ENCODE data around the gene ZDHHC4. TPM values are rescaled to one million over a fixed set of nuclear protein-coding genes. Genes with fewer than 3 reads are reported as not detected.
A peak's percentile ranks its signal among the peaks of the same experiment; 100 is the strongest.

The ZDHHC4 gene
- total and polyA plus RNA-seq, 2 of the 13 experiments (the other 11 are each of a cell fraction or from before 2014, with no cell fraction given): 83.2 to 188 TPM

DNA sequence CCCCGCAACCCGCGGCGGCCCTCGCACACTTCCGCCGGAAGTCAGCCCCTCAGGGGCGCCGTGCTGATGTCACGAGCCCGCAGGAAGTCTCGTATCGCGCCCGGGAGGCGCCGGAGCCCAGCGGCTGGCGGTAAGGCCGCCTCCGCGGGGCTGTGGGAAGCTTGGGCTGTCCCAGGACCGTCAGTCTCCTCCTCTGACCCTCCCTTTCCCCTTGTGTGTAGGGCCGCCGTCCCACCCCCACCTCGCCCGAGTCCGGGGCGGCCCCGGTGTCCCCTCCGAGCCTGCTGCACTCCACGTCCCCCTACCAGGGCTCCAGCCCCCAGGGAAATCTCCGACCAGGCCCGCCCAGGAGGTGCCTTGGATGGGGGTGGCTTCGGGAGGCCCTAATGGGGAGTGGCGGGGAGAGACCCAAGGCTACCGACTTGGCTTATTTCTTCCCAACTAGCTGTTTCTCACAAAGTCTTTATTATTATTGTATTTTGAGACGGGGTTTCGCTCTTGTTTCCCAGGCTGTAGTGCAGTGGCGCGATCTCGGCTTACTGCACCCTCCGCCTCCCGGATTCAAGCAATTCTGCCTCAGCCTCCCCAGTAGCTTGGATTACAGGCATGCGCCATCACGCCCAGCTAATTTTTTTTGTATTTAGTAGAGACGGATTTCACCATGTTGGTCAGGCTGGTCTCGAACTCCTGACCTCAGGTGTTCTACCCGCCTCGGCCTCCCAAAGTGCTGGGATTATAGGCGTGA is at the start of gene ZDHHC4 (continued):
- TF ChIP-seq, protein P1, sequence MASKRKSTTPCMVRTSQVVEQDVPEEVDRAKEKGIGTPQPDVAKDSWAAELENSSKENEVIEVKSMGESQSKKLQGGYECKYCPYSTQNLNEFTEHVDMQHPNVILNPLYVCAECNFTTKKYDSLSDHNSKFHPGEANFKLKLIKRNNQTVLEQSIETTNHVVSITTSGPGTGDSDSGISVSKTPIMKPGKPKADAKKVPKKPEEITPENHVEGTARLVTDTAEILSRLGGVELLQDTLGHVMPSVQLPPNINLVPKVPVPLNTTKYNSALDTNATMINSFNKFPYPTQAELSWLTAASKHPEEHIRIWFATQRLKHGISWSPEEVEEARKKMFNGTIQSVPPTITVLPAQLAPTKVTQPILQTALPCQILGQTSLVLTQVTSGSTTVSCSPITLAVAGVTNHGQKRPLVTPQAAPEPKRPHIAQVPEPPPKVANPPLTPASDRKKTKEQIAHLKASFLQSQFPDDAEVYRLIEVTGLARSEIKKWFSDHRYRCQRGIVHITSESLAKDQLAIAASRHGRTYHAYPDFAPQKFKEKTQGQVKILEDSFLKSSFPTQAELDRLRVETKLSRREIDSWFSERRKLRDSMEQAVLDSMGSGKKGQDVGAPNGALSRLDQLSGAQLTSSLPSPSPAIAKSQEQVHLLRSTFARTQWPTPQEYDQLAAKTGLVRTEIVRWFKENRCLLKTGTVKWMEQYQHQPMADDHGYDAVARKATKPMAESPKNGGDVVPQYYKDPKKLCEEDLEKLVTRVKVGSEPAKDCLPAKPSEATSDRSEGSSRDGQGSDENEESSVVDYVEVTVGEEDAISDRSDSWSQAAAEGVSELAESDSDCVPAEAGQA (IDR thresholded peaks at IDR 0.05; ENCODE audit: low read depth): peak; percentile 89
- TF ChIP-seq, protein P1 (CRISPR knock-in tag; IDR thresholded peaks at IDR 0.05; ENCODE audit: borderline replicate concordance): 0 out of 2 replicates have a peak, but pooled peaks have one; percentile 55
- TF ChIP-seq, protein P2, sequence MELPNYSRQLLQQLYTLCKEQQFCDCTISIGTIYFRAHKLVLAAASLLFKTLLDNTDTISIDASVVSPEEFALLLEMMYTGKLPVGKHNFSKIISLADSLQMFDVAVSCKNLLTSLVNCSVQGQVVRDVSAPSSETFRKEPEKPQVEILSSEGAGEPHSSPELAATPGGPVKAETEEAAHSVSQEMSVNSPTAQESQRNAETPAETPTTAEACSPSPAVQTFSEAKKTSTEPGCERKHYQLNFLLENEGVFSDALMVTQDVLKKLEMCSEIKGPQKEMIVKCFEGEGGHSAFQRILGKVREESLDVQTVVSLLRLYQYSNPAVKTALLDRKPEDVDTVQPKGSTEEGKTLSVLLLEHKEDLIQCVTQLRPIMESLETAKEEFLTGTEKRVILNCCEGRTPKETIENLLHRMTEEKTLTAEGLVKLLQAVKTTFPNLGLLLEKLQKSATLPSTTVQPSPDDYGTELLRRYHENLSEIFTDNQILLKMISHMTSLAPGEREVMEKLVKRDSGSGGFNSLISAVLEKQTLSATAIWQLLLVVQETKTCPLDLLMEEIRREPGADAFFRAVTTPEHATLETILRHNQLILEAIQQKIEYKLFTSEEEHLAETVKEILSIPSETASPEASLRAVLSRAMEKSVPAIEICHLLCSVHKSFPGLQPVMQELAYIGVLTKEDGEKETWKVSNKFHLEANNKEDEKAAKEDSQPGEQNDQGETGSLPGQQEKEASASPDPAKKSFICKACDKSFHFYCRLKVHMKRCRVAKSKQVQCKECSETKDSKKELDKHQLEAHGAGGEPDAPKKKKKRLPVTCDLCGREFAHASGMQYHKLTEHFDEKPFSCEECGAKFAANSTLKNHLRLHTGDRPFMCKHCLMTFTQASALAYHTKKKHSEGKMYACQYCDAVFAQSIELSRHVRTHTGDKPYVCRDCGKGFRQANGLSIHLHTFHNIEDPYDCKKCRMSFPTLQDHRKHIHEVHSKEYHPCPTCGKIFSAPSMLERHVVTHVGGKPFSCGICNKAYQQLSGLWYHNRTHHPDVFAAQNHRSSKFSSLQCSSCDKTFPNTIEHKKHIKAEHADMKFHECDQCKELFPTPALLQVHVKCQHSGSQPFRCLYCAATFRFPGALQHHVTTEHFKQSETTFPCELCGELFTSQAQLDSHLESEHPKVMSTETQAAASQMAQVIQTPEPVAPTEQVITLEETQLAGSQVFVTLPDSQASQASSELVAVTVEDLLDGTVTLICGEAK (IDR thresholded peaks at IDR 0.05): peak; percentile 87
- TF ChIP-seq, protein P2 (CRISPR knock-in tag; IDR thresholded peaks at IDR 0.05): peak; percentile 69; the same call in 1 of the 2 replicates
- TF ChIP-seq HBP1 (CRISPR knock-in tag; IDR thresholded peaks at IDR 0.05; ENCODE audit: low read depth) (0 out of 2 replicates have a peak, but pooled peaks have one; percentile 43), HOXD1 (CRISPR knock-in tag; IDR thresholded peaks at IDR 0.05) (peak; percentile 59; the same call in 1 of the 2 replicates), ZUFSP (CRISPR knock-in tag; IDR thresholded peaks at IDR 0.05; ENCODE audit: borderline replicate concordance) (no peak), HMG20A (CRISPR knock-in tag; IDR thresholded peaks at IDR 0.05; ENCODE audit: borderline replicate concordance) (no peak), FOXK1 (CRISPR knock-in tag; IDR thresholded peaks at IDR 0.05; ENCODE audit: borderline replicate concordance, low read depth) (peak; percentile 58; the same call in 1 of the 2 replicates)
